Ishikawa (cell line): ENCODE measurements around the gene SRSF1.

ENCODE experiments used
- CEBPB ChIP-seq: IDR thresholded peaks from 2 replicates; pipeline ENCODE4 v1.6.1; 2012
- CREB1 ChIP-seq: IDR thresholded peaks from 2 replicates; pipeline ENCODE4 v1.6.1; 2012; ENCODE audit warnings: low read depth
- EGR1 ChIP-seq: IDR thresholded peaks from 2 replicates; pipeline ENCODE4 v1.6.1; 2012
- EP300 ChIP-seq: IDR thresholded peaks from 2 replicates; pipeline ENCODE4 v1.6.1; 2012; ENCODE audit warnings: borderline replicate concordance
- FOXM1 ChIP-seq: IDR thresholded peaks from 2 replicates; pipeline ENCODE4 v1.6.1; 2012; ENCODE audit warnings: low read depth, borderline replicate concordance
- NFIC ChIP-seq: IDR thresholded peaks from 2 replicates; pipeline ENCODE4 v1.6.1; 2012
- RAD21 ChIP-seq: IDR thresholded peaks from 2 replicates; pipeline ENCODE4 v1.6.1; 2012; ENCODE audit warnings: low read depth
- REST ChIP-seq: IDR thresholded peaks from 2 replicates; pipeline ENCODE4 v1.6.1; 2012; ENCODE audit warnings: low read depth, mild to moderate bottlenecking
- TAF1 ChIP-seq: IDR thresholded peaks from 2 replicates; pipeline ENCODE4 v1.6.1; 2012; ENCODE audit warnings: low read depth, mild to moderate bottlenecking
- TCF12 ChIP-seq: IDR thresholded peaks from 2 replicates; pipeline ENCODE4 v1.6.1; 2012; ENCODE audit warnings: low read depth
- TEAD4 ChIP-seq: IDR thresholded peaks from 2 replicates; pipeline ENCODE4 v1.6.1; 2012
- YY1 ChIP-seq: IDR thresholded peaks from 2 replicates; pipeline ENCODE4 v1.6.1; 2012; ENCODE audit warnings: low read depth
- ZBTB7A ChIP-seq: IDR thresholded peaks from 2 replicates; pipeline ENCODE4 v1.6.1; 2012; ENCODE audit warnings: low read depth
- TF ChIP-seq, protein P1 (sequence below): IDR thresholded peaks from 2 replicates; pipeline ENCODE4 v1.6.1; 2012
- TF ChIP-seq, protein P2 (sequence below): IDR thresholded peaks from 2 replicates; pipeline ENCODE4 v1.6.1; 2012

Gene SRSF1

GRCh38 chr17:58006560-58006923, 504 bp downstream of the SRSF1 start:
- TF ChIP-seq, protein P1, sequence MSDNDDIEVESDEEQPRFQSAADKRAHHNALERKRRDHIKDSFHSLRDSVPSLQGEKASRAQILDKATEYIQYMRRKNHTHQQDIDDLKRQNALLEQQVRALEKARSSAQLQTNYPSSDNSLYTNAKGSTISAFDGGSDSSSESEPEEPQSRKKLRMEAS: peak; percentile 86
- peak; percentile 40; the same call in 1 of the 2 replicates for TF ChIP-seq TEAD4
- no peak for TF ChIP-seq ZBTB7A

DNA sequence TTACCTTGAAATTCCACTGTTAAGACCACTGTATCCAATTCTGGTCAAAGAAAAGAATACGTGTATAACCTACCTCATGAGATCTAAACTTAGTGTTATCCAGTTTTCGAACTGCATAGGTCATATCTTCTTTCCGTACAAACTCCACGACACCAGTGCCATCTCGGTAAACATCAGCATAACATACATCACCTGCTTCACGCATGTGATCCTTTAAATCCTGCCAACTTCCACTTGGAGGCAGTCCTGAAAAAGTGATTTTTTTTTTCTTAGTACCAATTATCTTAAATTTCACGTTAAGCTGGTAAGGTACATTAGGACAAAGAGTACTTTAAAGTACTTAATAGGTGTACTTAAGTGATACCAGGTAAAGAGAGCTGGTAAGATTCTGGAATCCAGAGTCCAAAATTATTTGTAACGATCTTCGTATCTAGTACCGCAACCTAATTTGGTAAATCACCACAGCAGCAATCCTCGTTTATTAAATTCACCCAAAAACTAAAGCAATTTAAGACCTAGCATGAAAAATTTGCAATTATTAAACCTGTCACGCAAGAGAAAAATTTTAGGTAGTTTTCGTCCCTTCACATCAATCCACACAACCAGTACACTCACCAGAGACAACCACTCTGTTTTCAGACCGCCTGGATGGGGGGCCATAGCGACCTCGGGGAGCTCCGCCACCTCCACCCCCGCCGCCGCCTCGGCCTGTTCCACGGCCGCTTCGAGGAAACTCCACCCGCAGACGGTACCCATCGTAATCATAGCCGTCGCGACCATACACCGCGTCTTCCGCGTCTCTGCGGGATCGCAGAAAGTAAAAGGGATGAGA, 1.1 kb downstream of the SRSF1 start:
- no peak for TF ChIP-seq TEAD4

DNA sequence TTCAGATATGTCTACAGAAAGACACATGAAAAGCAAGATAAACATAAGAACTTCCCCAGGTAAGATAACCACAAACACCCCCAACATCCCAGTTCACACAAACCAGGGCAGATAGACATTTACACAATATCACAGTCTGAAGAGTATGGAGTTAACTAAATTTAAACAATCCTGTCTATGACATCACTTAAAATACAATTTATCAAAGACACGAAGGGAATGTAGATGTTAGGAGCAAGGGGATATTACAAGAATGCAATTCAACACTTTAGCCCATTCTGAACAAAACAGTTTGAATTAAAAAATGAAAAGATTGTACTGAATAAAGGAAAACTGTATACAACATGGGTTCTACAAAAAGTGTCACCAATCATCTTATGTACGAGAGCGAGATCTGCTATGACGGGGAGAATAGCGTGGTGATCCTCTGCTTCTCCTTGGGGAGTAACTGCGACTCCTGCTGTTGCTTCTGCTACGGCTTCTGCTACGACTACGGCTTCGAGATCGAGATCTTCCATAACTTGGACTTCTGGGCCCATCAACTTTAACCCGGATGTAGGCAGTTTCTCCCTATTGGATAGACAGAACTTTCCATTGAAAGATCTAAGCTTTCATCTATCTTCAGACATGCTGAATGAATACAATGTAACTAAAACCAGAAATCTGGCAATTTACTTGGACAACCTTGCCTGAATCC, 1.9 kb downstream of the SRSF1 start:
- TF ChIP-seq RAD21 (no peak), ZBTB7A (no peak), REST (no peak), EP300 (no peak), CREB1 (no peak), FOXM1 (no peak), TCF12 (no peak), TEAD4 (no peak), YY1 (no peak), TAF1 (no peak), EGR1 (no peak), CEBPB (no peak), NFIC (no peak)
- TF ChIP-seq, protein P2, sequence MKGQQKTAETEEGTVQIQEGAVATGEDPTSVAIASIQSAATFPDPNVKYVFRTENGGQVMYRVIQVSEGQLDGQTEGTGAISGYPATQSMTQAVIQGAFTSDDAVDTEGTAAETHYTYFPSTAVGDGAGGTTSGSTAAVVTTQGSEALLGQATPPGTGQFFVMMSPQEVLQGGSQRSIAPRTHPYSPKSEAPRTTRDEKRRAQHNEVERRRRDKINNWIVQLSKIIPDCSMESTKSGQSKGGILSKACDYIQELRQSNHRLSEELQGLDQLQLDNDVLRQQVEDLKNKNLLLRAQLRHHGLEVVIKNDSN: no peak
- TF ChIP-seq, protein P1: no peak

GRCh38 chr17:58004060-58004459, 3.0 kb downstream of the SRSF1 start:
- TF ChIP-seq, protein P2: no peak
- TF ChIP-seq RAD21 (no peak), YY1 (no peak), TCF12 (no peak), EP300 (no peak), TEAD4 (no peak), CEBPB (no peak)
- TF ChIP-seq, protein P1: no peak

- TF ChIP-seq REST: no peak
- no peak for TF ChIP-seq TAF1
- TF ChIP-seq ZBTB7A: no peak
- no peak for TF ChIP-seq YY1
- no peak for TF ChIP-seq FOXM1
- TF ChIP-seq, protein P1: no peak
- no peak for TF ChIP-seq EGR1
- TF ChIP-seq CEBPB: no peak
- TF ChIP-seq, protein P2: no peak
- TF ChIP-seq TEAD4: no peak
- TF ChIP-seq CREB1: no peak
- TF ChIP-seq RAD21: no peak
- TF ChIP-seq TCF12: no peak
- TF ChIP-seq NFIC: no peak
- TF ChIP-seq EP300: no peak
These were observed 4.1 kb downstream of the SRSF1 start for GRCh38 chr17:58002973-58003372.
